ENCODE data around the gene RAB33B.
A peak's percentile ranks its signal among the peaks of the same experiment; 100 is the strongest.
"Not testable (repeated sequence)": the region's sequence is repeated elsewhere in the genome, so short reads cannot be mapped to it uniquely, and the experiment has no call there.

RAB33B gene

GRCh38 chr4:139454111-139455045, at the start of gene RAB33B:
RAB33B (plus strand) TSS chr4:139454121; CDS start chr4:139454196, 75 bp downstream.
- peak; percentile 26 to 89 for DNase-seq

- no peak for DNase-seq
Observed at GRCh38 chr4:139410312-139410711, 43.6 kb upstream of the RAB33B start.

- DNase-seq = not testable (repeated sequence)
Observed at GRCh38 chr4:139414671-139415210, 39.2 kb upstream of the RAB33B start.

- DNase-seq = peak; percentile 62 to 66
Observed at GRCh38 chr4:139416073-139416673, 37.7 kb upstream of the RAB33B start.

- DNase-seq = peak; percentile 94 to 97
Observed at GRCh38 chr4:139419388-139419914, 34.5 kb upstream of the RAB33B start.

- no peak for DNase-seq
Observed at GRCh38 chr4:139420652-139421051, 33.3 kb upstream of the RAB33B start.

- DNase-seq = no peak
Observed at GRCh38 chr4:139436122-139436521, 17.8 kb upstream of the RAB33B start.

GRCh38 chr4:139438141-139438540, 15.8 kb upstream of the RAB33B start:
- DNase-seq = no peak

- DNase-seq = no peak
Observed at GRCh38 chr4:139441029-139441428, 12.9 kb upstream of the RAB33B start.

GRCh38 chr4:139443661-139444060, 10.3 kb upstream of the RAB33B start:
- DNase-seq = no peak

GRCh38 chr4:139444881-139445280, 9.0 kb upstream of the RAB33B start:
- not testable (repeated sequence) for DNase-seq

- DNase-seq = not testable (repeated sequence)
Observed at GRCh38 chr4:139447078-139447477, 6.8 kb upstream of the RAB33B start.

GRCh38 chr4:139450586-139450985, 3.3 kb upstream of the RAB33B start:
- peak; percentile 34 to 39 for DNase-seq

GRCh38 chr4:139451997-139452396, 1.9 kb upstream of the RAB33B start:
- DNase-seq = no peak

GRCh38 chr4:139453041-139453370, 915 bp upstream of the RAB33B start:
- DNase-seq = peak; percentile 69 to 73

- peak; percentile 91 for DNase-seq
Observed at GRCh38 chr4:139453371-139454110, 380 bp upstream of the RAB33B start.

- DNase-seq = no peak
Observed at GRCh38 chr4:139455126-139455538, 1.2 kb downstream of the RAB33B start.

GRCh38 chr4:139457318-139457717, 3.4 kb downstream of the RAB33B start:
- DNase-seq = no peak

GRCh38 chr4:139458543-139458942, 4.6 kb downstream of the RAB33B start:
- no peak for DNase-seq

- DNase-seq = no peak
Observed at GRCh38 chr4:139458999-139459398, 5.1 kb downstream of the RAB33B start.

GRCh38 chr4:139460565-139460964, 6.6 kb downstream of the RAB33B start:
- no peak for DNase-seq

GRCh38 chr4:139461022-139461628, 7.2 kb downstream of the RAB33B start:
- no peak for DNase-seq
